ENCODE measurements around the gene IL12RB2. TPM values are rescaled to one million over a fixed set of nuclear protein-coding genes. Genes with fewer than 3 reads are reported as not detected.
A peak's percentile ranks its signal among the peaks of the same experiment; 100 is the strongest.

IL12RB2 gene
- total RNA-seq, 1 donor = 22.4 TPM

DNA sequence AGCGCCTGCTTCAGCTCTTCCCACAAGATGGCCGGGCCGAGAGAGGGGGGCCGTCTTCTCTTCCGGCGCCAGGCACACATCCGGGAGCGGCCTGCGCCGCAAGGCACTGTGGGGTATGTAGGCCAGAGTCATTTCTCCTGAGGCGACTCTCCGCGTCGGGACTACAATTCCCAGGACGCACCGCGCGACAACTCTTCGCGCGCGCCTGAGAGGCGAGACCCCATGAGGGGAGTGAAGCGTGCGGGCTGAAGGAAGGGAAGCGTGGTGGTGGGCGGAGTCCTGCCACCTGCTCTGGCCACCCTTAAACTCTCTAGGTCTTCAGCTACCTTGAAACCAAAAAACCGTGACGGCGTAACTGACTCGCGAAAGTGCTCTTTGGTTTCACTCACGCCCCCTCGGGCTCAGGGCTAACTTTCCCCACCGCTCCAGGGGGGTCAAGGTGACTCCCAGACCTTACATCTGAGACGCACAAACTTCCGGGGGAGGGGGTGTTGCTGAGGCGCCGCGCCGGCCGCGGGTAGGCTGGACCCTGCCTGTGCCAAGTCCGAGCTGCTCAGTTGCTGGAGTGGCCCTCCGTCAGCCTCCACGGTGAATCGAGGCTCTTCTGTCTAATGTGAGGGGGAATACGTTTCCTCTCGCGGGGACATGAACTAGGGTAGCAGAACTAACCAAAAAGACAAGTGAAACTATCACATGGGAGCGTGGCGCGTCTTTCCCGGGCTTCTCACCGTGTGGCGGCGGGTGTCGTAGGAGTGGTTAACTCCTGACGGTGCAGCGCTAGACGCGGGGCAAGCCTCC lies 122.9 kb downstream of the IL12RB2 start, which contains the start of gene SERBP1:
Gene SERBP1 (minus strand): TSS at position 45 of the 798 bp plus-strand sequence. CDS start 102 bp downstream, outside the sequence.
- DNase-seq (ENCODE audit: low read depth in 2 of 3, low spot score in 2 of 3) = peak; percentile 90 to 98 (median 98)

DNA sequence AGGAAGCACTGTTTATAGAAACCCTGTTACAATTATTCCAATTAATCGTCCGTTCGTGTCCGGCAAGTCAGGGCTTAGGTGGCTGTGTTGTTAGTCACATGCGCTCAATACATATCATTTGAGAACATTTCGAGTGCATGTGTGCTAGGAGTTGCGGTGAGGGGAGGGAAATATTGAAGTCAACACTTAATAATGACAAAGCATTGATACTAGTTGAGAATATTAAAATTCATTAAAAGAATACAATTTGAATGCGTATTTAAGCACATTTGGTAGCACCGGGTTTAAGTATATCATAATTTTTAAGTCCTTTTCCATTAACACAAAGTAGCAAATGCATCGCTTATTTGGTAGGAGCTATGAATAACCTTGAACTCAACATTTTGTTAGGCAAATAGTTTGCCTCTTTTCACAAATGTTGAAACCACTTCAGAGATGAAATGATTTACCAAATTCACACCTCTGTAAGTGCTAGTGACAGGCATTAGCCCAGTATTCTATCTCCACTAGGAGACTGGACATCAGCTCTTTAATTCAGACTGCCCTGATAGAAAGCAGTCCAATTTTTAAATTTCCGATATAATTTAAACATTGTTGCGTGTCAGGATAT lies 123.6 kb downstream of the IL12RB2 start:
- no peak for DNase-seq (ENCODE audit: low read depth in 2 of 3, low spot score in 2 of 3)

DNA sequence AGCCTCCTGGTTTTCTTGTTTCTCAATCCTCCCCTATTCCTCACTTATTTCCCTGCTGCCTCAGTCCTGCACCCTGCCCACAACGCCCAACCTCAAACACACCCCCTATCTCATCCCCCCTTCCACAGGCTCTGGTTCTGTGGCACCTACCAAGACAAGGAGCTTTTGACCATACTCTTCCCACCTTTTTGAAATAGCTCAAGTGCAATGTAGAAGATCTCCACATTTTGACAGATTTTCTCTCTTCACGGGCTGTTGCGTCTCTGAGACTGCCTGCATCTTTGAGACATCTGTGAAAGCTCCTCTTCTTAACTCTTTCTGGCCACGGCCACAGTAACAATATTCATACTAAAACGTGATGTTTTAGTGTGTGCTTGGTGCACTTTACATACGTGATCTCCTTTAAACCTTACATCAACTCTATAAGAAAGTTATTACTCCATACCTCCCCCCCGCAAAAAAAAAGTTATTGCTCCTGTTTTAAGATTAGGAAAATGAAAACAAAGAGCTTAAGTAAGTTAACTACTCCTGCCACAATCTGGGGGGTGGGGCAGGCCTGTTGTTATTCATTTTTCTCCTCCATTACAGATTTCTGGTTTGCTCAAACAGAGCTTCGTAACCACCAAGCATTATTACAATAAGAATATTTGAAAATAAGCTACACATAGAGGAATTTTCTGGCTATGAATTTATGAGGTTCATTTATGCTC lies 124.4 kb downstream of the IL12RB2 start:
- DNase-seq (ENCODE audit: low read depth in 2 of 3, low spot score in 2 of 3) = no peak

DNA sequence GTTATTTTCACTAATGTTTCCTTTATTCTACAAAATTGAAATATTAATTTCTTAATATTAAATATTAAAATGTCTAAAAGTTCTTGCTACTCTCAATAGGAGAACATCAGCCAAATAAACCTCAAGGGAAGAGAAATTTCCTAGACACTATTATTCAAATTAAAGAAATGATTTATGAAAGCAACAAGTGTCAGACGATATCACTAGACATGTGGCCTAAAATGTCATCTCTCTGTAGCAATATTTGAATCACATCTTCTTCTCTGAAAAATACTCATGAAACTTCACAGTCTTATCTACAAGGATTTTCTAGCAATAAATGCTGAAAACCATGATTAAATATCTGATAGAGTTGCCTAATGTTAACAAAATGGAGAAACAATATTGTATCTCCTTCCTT lies 125.1 kb downstream of the IL12RB2 start:
- no peak for DNase-seq (ENCODE audit: low read depth in 2 of 3, low spot score in 2 of 3)

DNA sequence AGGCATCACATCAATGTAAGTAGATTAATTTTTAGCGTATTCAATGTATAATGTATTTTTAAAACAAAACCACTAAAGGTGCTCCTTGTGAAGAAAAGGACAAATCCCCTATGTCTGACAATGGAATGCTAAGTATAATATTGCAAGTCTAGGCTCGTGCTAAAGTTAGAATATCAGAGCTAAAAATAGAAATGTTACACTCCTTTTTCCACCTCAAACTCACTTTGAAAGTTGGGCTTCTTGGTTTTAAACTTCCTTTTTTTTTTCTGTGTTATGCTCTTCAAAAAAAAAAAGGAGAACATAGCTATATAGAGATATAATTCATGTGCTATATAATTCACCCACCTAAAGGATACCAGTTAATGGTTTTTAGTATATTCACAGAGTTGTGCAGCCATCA lies 126.2 kb downstream of the IL12RB2 start:
- DNase-seq (ENCODE audit: low read depth in 2 of 3, low spot score in 2 of 3) = peak in 1 of 3 donors; percentile 73

DNA sequence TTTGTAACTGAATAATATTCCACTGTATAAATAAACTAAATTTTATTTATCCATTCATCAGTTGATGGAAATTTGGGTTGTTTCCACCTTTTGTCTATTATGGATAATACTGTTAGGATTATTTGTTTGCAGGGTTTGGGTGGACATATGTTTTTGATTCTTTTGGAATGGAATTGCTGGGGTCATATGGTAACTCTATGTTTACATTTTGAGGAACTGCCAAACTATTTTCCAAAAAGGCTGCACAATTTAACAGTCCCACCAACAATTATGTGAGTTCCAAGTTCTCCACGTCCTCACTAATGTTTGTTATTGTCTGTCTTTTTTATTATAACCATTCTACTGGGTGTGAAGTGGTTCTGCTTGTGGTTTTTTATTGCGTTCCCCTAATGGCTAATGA lies 126.8 kb downstream of the IL12RB2 start:
- DNase-seq (ENCODE audit: low read depth in 2 of 3, low spot score in 2 of 3) = no peak

DNA sequence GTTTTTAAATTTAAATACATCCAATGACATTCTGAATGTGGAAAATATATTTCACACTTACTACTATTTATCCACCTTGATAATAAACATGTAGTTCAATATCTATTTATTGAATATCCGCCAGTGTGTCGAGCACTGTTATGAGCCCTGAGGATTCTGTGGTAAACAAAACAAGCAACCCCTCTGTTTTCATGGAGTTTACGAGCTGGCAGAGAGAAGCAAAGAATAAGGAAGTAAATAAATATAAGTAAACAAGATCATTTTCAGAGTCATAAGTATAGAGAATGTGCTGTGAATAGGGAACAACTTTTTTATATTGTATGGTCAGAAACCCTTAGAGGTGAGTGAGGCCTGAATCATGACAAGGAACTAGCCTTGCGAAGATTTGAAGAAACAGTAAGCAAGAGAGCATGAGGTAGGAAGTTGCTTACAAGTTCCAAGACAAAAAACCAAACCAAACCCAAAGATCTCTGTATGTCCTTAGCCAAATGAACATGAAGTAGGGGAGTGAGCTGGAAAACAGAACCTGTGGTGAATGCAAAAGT lies 128.9 kb downstream of the IL12RB2 start:
- no peak for DNase-seq (ENCODE audit: low read depth in 2 of 3, low spot score in 2 of 3)

DNA sequence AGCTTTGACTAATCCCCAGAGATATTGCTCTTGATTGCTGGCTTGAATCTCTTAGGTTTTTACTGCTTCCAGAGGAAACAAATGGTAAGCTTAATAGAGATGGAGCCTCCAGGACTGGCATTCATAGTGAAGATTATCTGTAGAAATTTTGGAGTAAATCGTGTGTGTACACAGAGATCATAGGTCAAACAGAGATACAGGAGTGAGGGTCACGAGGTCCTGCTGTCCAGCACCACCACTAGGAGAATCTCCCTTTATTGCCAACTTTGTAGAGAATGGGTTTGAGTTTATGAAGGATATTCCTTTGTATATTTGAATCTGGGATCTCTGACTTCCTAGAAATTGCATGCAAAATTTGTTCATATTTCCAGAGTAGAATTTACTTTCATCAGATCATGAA lies 130.3 kb downstream of the IL12RB2 start:
- DNase-seq (ENCODE audit: low read depth in 2 of 3, low spot score in 2 of 3) = no peak

DNA sequence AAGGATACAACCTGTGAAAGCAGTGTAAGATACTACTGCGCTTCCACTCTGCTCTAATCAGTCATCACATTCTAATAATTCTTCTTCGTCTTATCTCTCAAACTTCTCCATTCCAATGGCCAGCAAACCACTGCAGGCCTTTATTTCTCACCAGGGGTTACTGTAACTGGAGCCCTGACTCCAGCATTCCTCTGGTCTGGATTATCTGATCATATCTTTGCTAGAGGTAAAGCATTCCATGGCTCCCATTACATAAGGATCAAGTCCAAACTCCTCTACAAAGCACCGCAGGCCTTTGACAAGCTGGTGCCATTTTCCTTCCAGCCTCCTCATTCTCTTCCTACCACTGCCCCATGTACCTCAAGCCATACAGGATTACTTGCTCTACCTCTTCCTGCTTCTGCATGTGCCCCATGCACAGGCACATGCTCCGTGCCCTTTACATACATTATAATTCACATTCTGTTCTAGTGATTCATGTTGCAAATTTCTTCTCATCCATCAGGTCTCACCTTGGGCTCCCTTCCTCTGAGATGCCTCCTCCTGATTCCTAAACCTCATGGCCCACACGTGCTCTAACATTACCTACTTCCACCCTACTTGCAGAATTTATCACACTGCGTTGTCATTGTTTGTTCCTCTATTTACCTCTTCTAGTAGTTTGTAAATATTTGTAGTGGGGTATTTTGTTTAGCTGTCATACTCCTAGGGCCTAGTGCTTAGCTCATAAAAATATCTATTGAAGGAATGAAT lies 131.8 kb downstream of the IL12RB2 start:
- DNase-seq (ENCODE audit: low read depth in 2 of 3, low spot score in 2 of 3) = no peak

DNA sequence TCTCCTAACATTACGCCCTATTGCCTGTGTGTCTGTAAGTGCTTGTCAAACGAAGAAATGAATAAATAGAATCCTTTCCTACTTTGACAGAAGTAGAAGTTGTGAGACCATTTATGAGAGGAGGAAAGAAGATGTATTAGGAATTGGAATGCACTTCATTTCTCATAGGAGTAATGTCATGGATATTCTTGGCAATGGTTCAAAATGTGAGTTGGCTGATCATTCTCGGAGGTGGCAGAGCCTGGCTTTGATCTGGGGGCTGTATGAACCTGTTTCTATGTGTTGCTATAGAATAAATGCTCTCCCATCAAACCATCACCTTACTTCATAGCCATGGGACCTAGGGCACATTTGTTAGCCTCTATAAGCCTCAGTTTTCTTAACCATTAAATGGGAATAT lies 132.7 kb downstream of the IL12RB2 start:
- DNase-seq (ENCODE audit: low read depth in 2 of 3, low spot score in 2 of 3) = no peak

DNA sequence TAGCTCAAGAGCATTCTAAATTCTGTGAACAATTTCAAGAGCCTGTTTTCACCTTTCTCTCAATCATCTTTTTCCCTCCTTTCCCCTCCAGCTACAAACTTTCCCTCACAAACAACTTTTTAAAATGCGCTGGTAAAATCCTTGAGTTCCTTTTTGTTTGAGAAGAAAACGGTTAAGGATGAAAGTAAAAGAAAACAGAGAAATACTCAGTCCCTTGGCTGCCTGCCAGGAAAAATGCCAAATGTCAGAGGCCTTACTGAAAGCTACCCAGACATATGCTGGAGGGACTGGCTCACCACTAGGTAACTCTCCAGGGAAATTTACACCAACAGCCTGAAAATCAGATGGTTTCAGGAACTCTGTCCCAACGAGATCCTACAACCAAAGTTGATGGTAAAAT lies 133.5 kb downstream of the IL12RB2 start:
- DNase-seq (ENCODE audit: low read depth in 2 of 3, low spot score in 2 of 3) = peak in 2 of 3 donors; percentile 57 to 84

DNA sequence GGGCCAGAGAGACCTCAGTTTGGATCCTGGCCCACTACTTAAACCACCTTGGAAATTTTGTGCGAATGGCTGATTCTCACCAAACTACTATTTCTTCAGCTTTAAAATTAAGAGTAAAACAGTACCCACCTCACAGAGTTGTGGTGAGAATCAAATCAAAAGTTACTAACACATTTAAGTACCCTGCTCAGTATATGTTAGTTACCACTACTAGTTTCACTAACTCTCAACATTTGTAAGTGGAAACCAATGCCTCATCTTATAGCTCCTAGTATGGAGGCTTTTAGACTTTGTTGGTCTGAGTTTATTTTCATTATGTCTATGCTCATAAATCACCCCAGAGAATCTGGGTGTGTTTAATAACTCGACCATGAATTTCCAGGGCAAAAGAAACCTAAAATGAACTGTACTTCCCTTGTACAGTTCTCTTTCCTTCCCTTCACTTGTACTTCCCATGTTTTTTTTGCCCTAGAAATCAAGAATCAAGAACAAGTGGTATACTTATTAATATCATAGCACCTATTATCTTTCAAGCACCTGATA lies 134.1 kb downstream of the IL12RB2 start:
- DNase-seq (ENCODE audit: low read depth in 2 of 3, low spot score in 2 of 3) = no peak

DNA sequence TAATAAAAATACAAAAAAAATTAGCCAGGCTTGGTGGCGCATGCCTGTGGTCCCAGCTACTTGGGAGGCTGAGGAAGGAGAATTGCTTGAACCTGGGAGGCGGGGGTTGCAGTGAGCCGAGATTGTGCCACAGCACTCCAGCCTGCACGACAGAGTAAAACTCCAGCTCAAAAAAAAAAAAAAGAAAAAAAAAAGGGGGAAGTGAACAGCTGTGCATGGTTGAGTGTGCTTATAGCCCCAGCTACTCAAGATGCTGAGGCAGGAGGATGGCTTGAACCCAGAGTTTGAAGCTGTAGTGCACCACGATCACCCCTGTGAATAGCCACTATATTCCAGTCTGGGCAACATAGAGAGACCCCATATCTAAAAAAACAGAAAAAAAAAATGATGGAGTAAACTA lies 138.3 kb downstream of the IL12RB2 start:
- peak in 1 of 3 donors; percentile 38 for DNase-seq (ENCODE audit: low read depth in 2 of 3, low spot score in 2 of 3)

Small RNA genes within 50 kb of the gene (small RNA-seq; reads per million reads assigned to genes)
- gene RNU4ATAC4P (not detected), gene RNU6-387P (not detected)

Other genes starting within 250 kb of the IL12RB2 start
- gene C1orf141, start 172.9 kb upstream of the IL12RB2 start, total RNA-seq = not detected
- gene IL23R, start 141.4 kb upstream of the IL12RB2 start, total RNA-seq = not detected
- 96.1 TPM for gene SERBP1, start 122.5 kb downstream of the IL12RB2 start, total RNA-seq